ENCODE data around the gene BNIP5. TPM values are rescaled to one million over a fixed set of nuclear protein-coding genes. Genes with fewer than 3 reads are reported as not detected.

BNIP5 gene
- under 1 TPM in 1 of 9 donors, not detected in 8; 0.11 TPM for total RNA-seq
- under 1 TPM in 1 of 3 donors, not detected in 2; 0.04 TPM for polyA plus RNA-seq
- long read RNA-seq, donor 1 = 0 reads
- long read RNA-seq, donor 2 = 0 reads
- long read RNA-seq, donor 3 = 0 reads
- long read RNA-seq, donor 4 = 0 reads
- long read RNA-seq, donor 5 = 0 reads
- long read RNA-seq, donor 6 = 0 reads
- long read RNA-seq, donor 7 = 0 reads
- long read RNA-seq, donor 8 = 0 reads
- long read RNA-seq, donor 9 = 0 reads
- long read RNA-seq, donor 10 = 0 reads

GRCh38 chr6:36336779-36337241, at the start of gene BNIP5:
BNIP5 (minus strand) TSS chr6:36336888; CDS start chr6:36330690, 6,198 bp downstream.
- peaks cover 0 to 10% of the 10 kb centered on the region in 2 donors for H3K4me1 ChIP-seq (replicated peaks in 1 of 2)
- H3K4me3 ChIP-seq = no peak within 1 kb of the TSS
- no peaks in the 10 kb centered on the region for H3K9me3 ChIP-seq (replicated peaks in 1 of 3)
- intact Hi-C loops (cut with DNase I) = no loop called here
- DNase-seq = no peak
- no peak within 1 kb of the TSS for H3K27ac ChIP-seq
- no peaks in the 10 kb centered on the region for H3K36me3 ChIP-seq (replicated peaks in 1 of 2)
- TF ChIP-seq POLR2A (IDR thresholded peaks at IDR 0.05) (no peak), CTCF (IDR thresholded peaks at IDR 0.05) (no peak)
- peaks cover 7% of the 10 kb centered on the region for H3K27me3 ChIP-seq
- WGBS, 4 donors = 79 to 81% (median 80%) methylated on average over 3 of the region's 3 CpGs

DNA sequence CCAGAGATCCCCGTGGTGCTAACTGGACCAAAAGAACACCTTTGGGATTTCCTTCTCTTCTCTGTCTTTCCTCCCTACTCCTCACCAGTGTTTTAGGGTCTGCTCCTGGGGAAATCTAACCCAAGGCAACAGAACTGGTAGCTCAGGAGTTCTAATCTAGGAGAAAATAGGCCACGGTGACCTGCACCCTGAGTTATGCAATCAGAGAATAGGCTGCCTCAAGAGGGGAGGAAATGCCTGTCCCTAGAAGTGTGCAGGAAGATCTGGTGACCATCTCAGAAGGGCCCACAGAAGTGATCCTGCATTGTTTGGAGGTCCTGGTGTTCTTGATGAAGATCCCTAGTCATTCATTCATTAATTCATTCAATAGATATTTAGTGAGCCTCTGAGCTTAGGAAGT, 47.4 kb upstream of the BNIP5 start:
- 77 to 94% (median 85%) methylated on average over 2 of the region's 2 CpGs for WGBS, 4 donors
- no peak for TF ChIP-seq CTCF (IDR thresholded peaks at IDR 0.05)
- TF ChIP-seq POLR2A (IDR thresholded peaks at IDR 0.05) = no peak
- H3K4me3 ChIP-seq = no peak overlapping the region
- H3K36me3 ChIP-seq (replicated peaks in 1 of 2) = no peaks in the 10 kb centered on the region
- H3K27me3 ChIP-seq = no peaks in the 10 kb centered on the region
- H3K9me3 ChIP-seq (replicated peaks in 1 of 3) = no peaks in the 10 kb centered on the region
- H3K4me1 ChIP-seq (replicated peaks in 1 of 2) = peaks cover 5 to 8% of the 10 kb centered on the region in 2 donors
- H3K27ac ChIP-seq = no peak overlapping the region
- intact Hi-C loops (cut with DNase I) = no loop called here
- DNase-seq = no peak

DNA sequence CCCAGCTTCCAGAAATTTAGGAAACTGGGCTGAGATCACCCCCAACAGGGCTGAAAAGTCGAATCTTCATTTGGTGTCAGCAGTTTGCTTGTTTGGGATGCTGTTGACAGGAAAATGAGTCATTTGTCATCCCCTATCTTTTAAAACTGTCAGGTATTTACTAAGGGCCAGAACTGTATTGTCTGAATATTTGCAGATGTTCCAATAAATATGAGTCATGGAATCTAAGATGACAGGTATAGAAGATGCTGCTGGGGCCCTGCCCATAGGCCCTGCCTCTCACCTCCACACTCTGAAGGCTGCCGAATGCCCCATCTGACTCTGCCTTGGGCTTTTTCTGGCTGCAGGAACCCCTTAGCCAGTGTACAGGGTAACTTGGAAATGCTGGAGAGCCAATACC, 46.9 kb upstream of the BNIP5 start:
- no peaks in the 10 kb centered on the region for H3K36me3 ChIP-seq (replicated peaks in 1 of 2)
- no peak for DNase-seq
- H3K4me1 ChIP-seq (replicated peaks in 1 of 2) = peaks cover 5 to 8% of the 10 kb centered on the region in 2 donors
- no peak overlapping the region for H3K27ac ChIP-seq
- WGBS, 4 donors = 78 to 81% (median 80%) methylated on average over 2 of the region's 2 CpGs
- no peaks in the 10 kb centered on the region for H3K9me3 ChIP-seq (replicated peaks in 1 of 3)
- no peak overlapping the region for H3K4me3 ChIP-seq
- no peaks in the 10 kb centered on the region for H3K27me3 ChIP-seq
- intact Hi-C loops (cut with DNase I) = no loop called here
- TF ChIP-seq CTCF (IDR thresholded peaks at IDR 0.05) (no peak), POLR2A (IDR thresholded peaks at IDR 0.05) (no peak)

GRCh38 chr6:36382976-36383375, 46.3 kb upstream of the BNIP5 start:
- 56 to 74% (median 64%) methylated on average over 4 of the region's 4 CpGs for WGBS, 4 donors
- H3K4me3 ChIP-seq = no peak overlapping the region

More at GRCh38 chr6:36382976-36383375, 46.3 kb upstream of the BNIP5 start:
- intact Hi-C loops (cut with DNase I) = no loop called here
- H3K4me1 ChIP-seq (replicated peaks in 1 of 2) = peaks cover 5 to 8% of the 10 kb centered on the region in 2 donors
- H3K27ac ChIP-seq = no peak overlapping the region
- no peaks in the 10 kb centered on the region for H3K27me3 ChIP-seq
- no peaks in the 10 kb centered on the region for H3K36me3 ChIP-seq (replicated peaks in 1 of 2)
- TF ChIP-seq CTCF (IDR thresholded peaks at IDR 0.05) = no peak
- no peak for TF ChIP-seq POLR2A (IDR thresholded peaks at IDR 0.05)
- no peaks in the 10 kb centered on the region for H3K9me3 ChIP-seq (replicated peaks in 1 of 3)
- no peak for DNase-seq
